Measurements from ENCODE around the gene ITPR2. TPM values are rescaled to one million over a fixed set of nuclear protein-coding genes. Genes with fewer than 3 reads are reported as not detected.

Gene ITPR2
- total RNA-seq, 2 experiments from 2014 or later = 25.6 to 44.7 TPM

DNA sequence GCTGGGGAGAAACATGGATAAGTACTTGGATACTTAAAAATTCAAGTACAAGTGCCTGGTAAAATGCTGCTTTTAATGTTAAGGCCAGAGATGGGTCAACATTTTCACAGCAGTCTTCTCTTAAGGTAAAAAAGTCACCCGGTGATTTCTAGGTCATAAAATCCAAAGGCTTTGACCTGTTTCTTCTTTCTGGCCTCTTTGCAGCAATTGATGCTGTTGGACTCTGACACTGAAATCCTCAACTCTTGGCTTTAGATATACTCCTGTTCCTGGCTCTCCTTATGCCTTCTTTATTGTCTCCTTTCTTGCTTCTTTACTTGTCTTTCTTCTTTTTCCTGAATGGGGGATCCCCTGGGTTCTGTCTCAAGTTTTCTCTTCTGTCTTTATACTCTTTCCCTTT is 448.5 kb downstream of the ITPR2 start:
- TF ChIP-seq, protein P1, sequence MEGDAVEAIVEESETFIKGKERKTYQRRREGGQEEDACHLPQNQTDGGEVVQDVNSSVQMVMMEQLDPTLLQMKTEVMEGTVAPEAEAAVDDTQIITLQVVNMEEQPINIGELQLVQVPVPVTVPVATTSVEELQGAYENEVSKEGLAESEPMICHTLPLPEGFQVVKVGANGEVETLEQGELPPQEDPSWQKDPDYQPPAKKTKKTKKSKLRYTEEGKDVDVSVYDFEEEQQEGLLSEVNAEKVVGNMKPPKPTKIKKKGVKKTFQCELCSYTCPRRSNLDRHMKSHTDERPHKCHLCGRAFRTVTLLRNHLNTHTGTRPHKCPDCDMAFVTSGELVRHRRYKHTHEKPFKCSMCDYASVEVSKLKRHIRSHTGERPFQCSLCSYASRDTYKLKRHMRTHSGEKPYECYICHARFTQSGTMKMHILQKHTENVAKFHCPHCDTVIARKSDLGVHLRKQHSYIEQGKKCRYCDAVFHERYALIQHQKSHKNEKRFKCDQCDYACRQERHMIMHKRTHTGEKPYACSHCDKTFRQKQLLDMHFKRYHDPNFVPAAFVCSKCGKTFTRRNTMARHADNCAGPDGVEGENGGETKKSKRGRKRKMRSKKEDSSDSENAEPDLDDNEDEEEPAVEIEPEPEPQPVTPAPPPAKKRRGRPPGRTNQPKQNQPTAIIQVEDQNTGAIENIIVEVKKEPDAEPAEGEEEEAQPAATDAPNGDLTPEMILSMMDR (conservative IDR thresholded peaks at IDR 0.05; ENCODE audit: low read length) = no peak
- TF ChIP-seq EZH2phosphoT487 (IDR thresholded peaks at IDR 0.05; ENCODE audit: borderline replicate concordance, low read depth, low read length) = no peak
- POLR2A ChIA-PET = no interaction called here
- Histone ChIP-seq H3K36me3 (ENCODE audit: insufficient read depth, low read length) (no peaks in the 10 kb centered on the region), H3K27ac (ENCODE audit: low read depth, low read length, poor library complexity, severe bottlenecking) (no peak overlapping the region), H3K9me2 (ENCODE audit: insufficient read depth, low read length) (no peaks in the 10 kb centered on the region), H3K9me3 (ENCODE audit: low read length) (no peaks in the 10 kb centered on the region), H3K4me3 (ENCODE audit: low read depth, low read length, poor library complexity, severe bottlenecking) (no peak overlapping the region), H3K79me2 (ENCODE audit: insufficient read depth, low read depth, low read length) (no peaks in the 10 kb centered on the region), H3K4me1 (ENCODE audit: insufficient read depth, low read length, poor library complexity, severe bottlenecking) (no peaks in the 10 kb centered on the region), H3K4me2 (ENCODE audit: low read length) (no peak overlapping the region), H2AFZ (ENCODE audit: low read length) (no peak overlapping the region), H4K20me1 (ENCODE audit: insufficient read depth, low read length) (no peaks in the 10 kb centered on the region)
- CTCF ChIA-PET (ENCODE audit: unreplicated experiment) = no interaction called here
- intact Hi-C loops (cut with micrococcal nuclease; ENCODE audit: unreplicated experiment) = no loop called here
- no TSS peak for BruUV-seq (replicated peaks)
- no peak for DNase-seq (ENCODE audit: low spot score)

DNA sequence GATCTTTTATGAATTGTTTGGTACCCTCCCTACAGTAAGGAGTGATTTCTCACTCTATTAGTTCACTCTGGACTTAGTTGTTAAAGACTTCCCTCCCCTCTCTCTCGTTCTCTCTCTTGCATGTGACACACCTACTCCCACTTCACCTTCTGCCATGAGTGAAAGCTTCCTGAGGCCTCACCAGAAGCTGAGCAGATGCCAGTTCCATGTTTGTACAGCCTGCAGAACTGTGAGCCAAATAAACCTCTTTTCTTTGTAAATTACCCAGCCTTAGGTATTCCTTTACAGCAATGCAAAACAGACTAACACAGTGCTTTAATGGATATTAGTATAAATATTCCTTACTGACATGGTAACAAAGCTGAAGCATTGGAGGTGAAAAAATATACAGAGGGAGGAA is 450.0 kb downstream of the ITPR2 start:
- H3K9me2 ChIP-seq (ENCODE audit: insufficient read depth, low read length) = no peaks in the 10 kb centered on the region
- H3K27ac ChIP-seq (ENCODE audit: low read depth, low read length, poor library complexity, severe bottlenecking) = no peak overlapping the region
- H3K36me3 ChIP-seq (ENCODE audit: insufficient read depth, low read length) = no peaks in the 10 kb centered on the region
- H3K4me1 ChIP-seq (ENCODE audit: insufficient read depth, low read length, poor library complexity, severe bottlenecking) = no peaks in the 10 kb centered on the region
- H4K20me1 ChIP-seq (ENCODE audit: insufficient read depth, low read length) = no peaks in the 10 kb centered on the region
- POLR2A ChIA-PET = no interaction called here
- no peaks in the 10 kb centered on the region for H3K9me3 ChIP-seq (ENCODE audit: low read length)
- no TSS peak for BruUV-seq (replicated peaks)
- no peak for DNase-seq (ENCODE audit: low spot score)
- intact Hi-C loops (cut with micrococcal nuclease; ENCODE audit: unreplicated experiment) = no loop called here
- H3K79me2 ChIP-seq (ENCODE audit: insufficient read depth, low read depth, low read length) = no peaks in the 10 kb centered on the region
- CTCF ChIA-PET (ENCODE audit: unreplicated experiment) = no interaction called here
- no peak overlapping the region for H2AFZ ChIP-seq (ENCODE audit: low read length)
- TF ChIP-seq, protein P1 (conservative IDR thresholded peaks at IDR 0.05; ENCODE audit: low read length) = no peak
- no peak for TF ChIP-seq EZH2phosphoT487 (IDR thresholded peaks at IDR 0.05; ENCODE audit: borderline replicate concordance, low read depth, low read length)
- H3K4me2 ChIP-seq (ENCODE audit: low read length) = no peak overlapping the region
- no peak overlapping the region for H3K4me3 ChIP-seq (ENCODE audit: low read depth, low read length, poor library complexity, severe bottlenecking)

DNA sequence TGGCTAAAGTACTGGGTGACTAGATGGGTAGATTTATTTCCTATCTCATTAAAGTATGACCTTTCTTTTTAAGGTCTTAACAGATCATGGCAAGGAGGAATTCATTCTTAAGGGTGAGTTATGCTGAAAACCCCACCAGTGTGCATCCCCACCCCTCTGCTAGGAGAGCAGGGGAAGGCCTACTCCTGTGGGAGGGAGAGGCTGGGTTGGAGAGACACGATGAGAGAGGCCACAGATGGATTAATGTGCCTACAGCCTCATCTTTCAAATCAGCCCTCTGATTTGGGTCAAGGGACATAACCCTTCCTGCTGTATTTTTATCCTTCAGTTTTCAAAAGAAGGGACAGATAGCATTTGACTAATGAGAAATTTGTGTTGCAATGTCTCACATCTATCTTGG is 452.1 kb downstream of the ITPR2 start:
- Histone ChIP-seq H3K79me2 (ENCODE audit: insufficient read depth, low read depth, low read length) (no peaks in the 10 kb centered on the region), H2AFZ (ENCODE audit: low read length) (no peak overlapping the region), H3K4me2 (ENCODE audit: low read length) (no peak overlapping the region), H4K20me1 (ENCODE audit: insufficient read depth, low read length) (no peaks in the 10 kb centered on the region), H3K27ac (ENCODE audit: low read depth, low read length, poor library complexity, severe bottlenecking) (no peak overlapping the region), H3K9me3 (ENCODE audit: low read length) (no peaks in the 10 kb centered on the region), H3K4me1 (ENCODE audit: insufficient read depth, low read length, poor library complexity, severe bottlenecking) (no peaks in the 10 kb centered on the region), H3K4me3 (ENCODE audit: low read depth, low read length, poor library complexity, severe bottlenecking) (no peak overlapping the region), H3K36me3 (ENCODE audit: insufficient read depth, low read length) (no peaks in the 10 kb centered on the region), H3K9me2 (ENCODE audit: insufficient read depth, low read length) (no peaks in the 10 kb centered on the region)
- TF ChIP-seq, protein P1 (conservative IDR thresholded peaks at IDR 0.05; ENCODE audit: low read length) = no peak
- TF ChIP-seq EZH2phosphoT487 (IDR thresholded peaks at IDR 0.05; ENCODE audit: borderline replicate concordance, low read depth, low read length) = no peak
- ChIA-PET CTCF (ENCODE audit: unreplicated experiment) (no interaction called here), POLR2A (no interaction called here)
- intact Hi-C loops (cut with micrococcal nuclease; ENCODE audit: unreplicated experiment) = no loop called here
- DNase-seq (ENCODE audit: low spot score) = no peak
- no TSS peak for BruUV-seq (replicated peaks)
